ENCODE measurements around the gene TMEM94. TPM values are rescaled to one million over a fixed set of nuclear protein-coding genes. Genes with fewer than 3 reads are reported as not detected.
A peak's percentile ranks its signal among the peaks of the same experiment; 100 is the strongest.

Gene TMEM94
- total RNA-seq, 1 experiment from 2014 or later = 61.4 TPM

DNA sequence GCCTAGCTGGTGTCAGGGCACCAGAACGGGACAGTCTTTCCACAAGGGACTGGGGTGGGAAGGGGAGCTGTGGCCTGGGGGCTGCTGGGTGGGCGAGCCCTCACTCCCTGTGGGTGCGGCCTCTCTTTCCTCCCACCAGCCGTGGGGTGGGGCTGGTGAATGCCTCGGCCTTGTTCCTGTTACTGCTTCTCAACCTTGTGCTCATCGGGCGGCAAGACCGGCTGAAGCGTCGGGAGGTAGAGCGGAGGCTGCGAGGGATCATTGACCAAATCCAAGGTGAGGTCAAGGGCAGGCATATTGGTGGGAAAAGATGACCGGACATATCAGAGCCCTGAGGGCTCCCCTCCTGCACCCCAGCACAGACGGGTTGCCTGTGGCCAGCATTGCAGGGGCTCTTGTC is 29.7 kb downstream of the TMEM94 start:
- no peak for DNase-seq
- Histone ChIP-seq H2AFZ (ENCODE audit: low read length) (no peak overlapping the region), H3K4me1 (ENCODE audit: insufficient read depth, low read length) (no peaks in the 10 kb centered on the region), H3K9me3 (ENCODE audit: control insufficient read depth, low read depth, low read length) (no peaks in the 10 kb centered on the region), H4K20me1 (ENCODE audit: control insufficient read depth, insufficient read depth, insufficient read length) (no peaks in the 10 kb centered on the region), H3K79me1 (ENCODE audit: insufficient read depth, low read depth, low read length, poor library complexity, severe bottlenecking) (no peaks in the 10 kb centered on the region), H3K27ac (ENCODE audit: insufficient read length, low read depth, low read length) (no peak overlapping the region), H4K8ac (replicated peaks; ENCODE audit: insufficient read length, low read depth, low read length) (no peak overlapping the region), H3T11ph (ENCODE audit: low read length) (no peak overlapping the region), H3K27me3 (ENCODE audit: insufficient read depth, low read length) (no peaks in the 10 kb centered on the region), H3K4ac (ENCODE audit: low read depth, low read length) (no peak overlapping the region), H3K79me2 (ENCODE audit: insufficient read depth, low read length) (no peaks in the 10 kb centered on the region), H3K4me2 (ENCODE audit: insufficient read depth, insufficient read length, low read length) (no peak overlapping the region), H3K18ac (ENCODE audit: insufficient read length, low read depth, low read length) (no peak overlapping the region), H3K56ac (ENCODE audit: insufficient read length, low read depth, low read length) (no peak overlapping the region), H2BK5ac (ENCODE audit: insufficient read length, low read length) (no peak overlapping the region), H2BK15ac (ENCODE audit: low read depth, low read length) (no peak overlapping the region), H2BK12ac (ENCODE audit: insufficient read length, low read depth, low read length) (no peak overlapping the region), H2BK20ac (ENCODE audit: low read depth, low read length, poor library complexity, severe bottlenecking) (no peak overlapping the region), H2BK120ac (ENCODE audit: low read depth, low read length, poor library complexity, severe bottlenecking) (no peak overlapping the region), H3K23me2 (ENCODE audit: insufficient read length, low read depth, low read length, poor library complexity, severe bottlenecking) (no peaks in the 10 kb centered on the region), H2AK5ac (ENCODE audit: insufficient read length, low read length) (no peak overlapping the region), H3K14ac (ENCODE audit: insufficient read depth, low read length) (no peak overlapping the region), H4K5ac (ENCODE audit: insufficient read length, low read depth, low read length) (no peak overlapping the region), H3K9ac (ENCODE audit: extremely low read depth, insufficient read length, low read length) (no peak overlapping the region), H3K23ac (ENCODE audit: insufficient read length, low read depth, low read length) (no peak overlapping the region), H4K91ac (ENCODE audit: insufficient read length, low read depth, low read length) (no peak overlapping the region)
- no peak overlapping the region for H3K4me3 Mint-ChIP-seq
- WGBS (ENCODE audit: extremely low coverage, insufficient read length, low lambda C conversion rate) = no CpG with 5 or more reads among the region's 14 CpGs
- peaks cover 11 to 19% of the 10 kb centered on the region in 2 experiments for H3K4me1 Mint-ChIP-seq
- no peaks in the 10 kb centered on the region for H3K27me3 Mint-ChIP-seq (ENCODE audit: low read depth)
- H3K36me3 Mint-ChIP-seq (ENCODE audit: insufficient read depth in 1 of 3, low read depth in 3 of 3) = peaks cover 1 to 9% (median 4%) of the 10 kb centered on the region in 3 experiments; a peak in 3 of 7 replicates
- TF ChIP-seq, protein P1, sequence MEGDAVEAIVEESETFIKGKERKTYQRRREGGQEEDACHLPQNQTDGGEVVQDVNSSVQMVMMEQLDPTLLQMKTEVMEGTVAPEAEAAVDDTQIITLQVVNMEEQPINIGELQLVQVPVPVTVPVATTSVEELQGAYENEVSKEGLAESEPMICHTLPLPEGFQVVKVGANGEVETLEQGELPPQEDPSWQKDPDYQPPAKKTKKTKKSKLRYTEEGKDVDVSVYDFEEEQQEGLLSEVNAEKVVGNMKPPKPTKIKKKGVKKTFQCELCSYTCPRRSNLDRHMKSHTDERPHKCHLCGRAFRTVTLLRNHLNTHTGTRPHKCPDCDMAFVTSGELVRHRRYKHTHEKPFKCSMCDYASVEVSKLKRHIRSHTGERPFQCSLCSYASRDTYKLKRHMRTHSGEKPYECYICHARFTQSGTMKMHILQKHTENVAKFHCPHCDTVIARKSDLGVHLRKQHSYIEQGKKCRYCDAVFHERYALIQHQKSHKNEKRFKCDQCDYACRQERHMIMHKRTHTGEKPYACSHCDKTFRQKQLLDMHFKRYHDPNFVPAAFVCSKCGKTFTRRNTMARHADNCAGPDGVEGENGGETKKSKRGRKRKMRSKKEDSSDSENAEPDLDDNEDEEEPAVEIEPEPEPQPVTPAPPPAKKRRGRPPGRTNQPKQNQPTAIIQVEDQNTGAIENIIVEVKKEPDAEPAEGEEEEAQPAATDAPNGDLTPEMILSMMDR (conservative IDR thresholded peaks at IDR 0.05) = no peak
- H3K9me3 Mint-ChIP-seq = no peaks in the 10 kb centered on the region
- H3K27ac Mint-ChIP-seq = peak overlapping the region in 2 of 3 experiments; percentile 25 to 73; a peak in 4 of 7 replicates
